IMR-90 (cell line): ENCODE measurements around the gene ZNF451.

ENCODE experiments used
- CEBPB ChIP-seq: IDR thresholded peaks from 2 replicates; pipeline ENCODE4 v1.6.1; 2012; ENCODE audit warnings: low read depth, low read length, improper control_type of control experiment
- FOS ChIP-seq: fragments of 150-350 bp; IDR thresholded peaks from 2 replicates; pipeline ENCODE4 v1.6.1; 2016; ENCODE audit warnings: low read depth, low read length
- MAFK ChIP-seq: IDR thresholded peaks from 2 replicates; pipeline ENCODE4 v1.6.1; 2012; ENCODE audit warnings: low read depth, low read length, improper control_type of control experiment
- MXI1 ChIP-seq: IDR thresholded peaks from 2 replicates; pipeline ENCODE4 v1.6.1; 2012; ENCODE audit warnings: low read depth, mild to moderate bottlenecking, low read length, moderate library complexity, borderline replicate concordance
- POLR2A ChIP-seq: IDR thresholded peaks from 2 replicates; pipeline ENCODE4 v1.6.1; 2012; ENCODE audit warnings: mild to moderate bottlenecking, low read depth, low read length
- RAD21 ChIP-seq: IDR thresholded peaks from 2 replicates; pipeline ENCODE4 v1.6.1; 2012; ENCODE audit warnings: low read length, improper control_type of control experiment
- RFX5 ChIP-seq: IDR thresholded peaks from 2 replicates; pipeline ENCODE4 v1.8.0; 2012; ENCODE audit warnings: low read depth, mild to moderate bottlenecking, low read length, moderate library complexity
- SMC3 ChIP-seq: fragments of 150-350 bp; IDR thresholded peaks from 2 replicates; pipeline ENCODE4 v1.6.1; 2016; ENCODE audit warnings: low read depth, mild to moderate bottlenecking, antibody characterized with exemption, low read length, moderate library complexity
- TF ChIP-seq, protein P1 (sequence below): fragments of 150-350 bp; IDR thresholded peaks from 2 replicates; pipeline ENCODE4 v1.6.1; 2017; ENCODE audit warnings: mild to moderate bottlenecking, antibody characterized with exemption, low read length, low read depth
- TF ChIP-seq, protein P2 (sequence below): conservative IDR thresholded peaks from 2 replicates; pipeline ENCODE4 v1.5.1; 2012; ENCODE audit warnings: mild to moderate bottlenecking, low read depth, low read length, improper control_type of control experiment
- TF ChIP-seq, protein P3 (sequence below): fragments of 150-350 bp; IDR thresholded peaks from 2 replicates; pipeline ENCODE4 v1.6.1; 2016; ENCODE audit warnings: low read depth, mild to moderate bottlenecking, low read length, moderate library complexity, borderline replicate concordance

DNA sequence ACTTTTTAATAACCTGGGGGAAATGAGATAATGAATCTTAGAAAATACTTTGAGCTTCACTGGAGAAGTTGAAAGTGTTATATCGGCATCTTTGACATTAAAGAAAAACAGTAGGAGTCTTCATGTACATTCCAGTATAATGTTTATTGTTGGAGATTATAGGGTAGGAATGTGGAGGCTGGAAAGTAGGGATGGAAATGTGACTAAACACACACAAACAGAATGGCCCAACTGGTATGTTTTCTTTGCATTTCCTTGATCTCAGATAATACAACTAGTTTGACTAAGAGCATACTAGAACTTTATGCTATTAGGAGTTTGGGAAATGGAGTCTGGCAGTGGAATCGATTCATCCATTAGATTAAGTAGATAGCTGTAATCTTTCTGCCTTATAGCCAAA, 72.0 kb downstream of the ZNF451 start:
- TF ChIP-seq, protein P1, sequence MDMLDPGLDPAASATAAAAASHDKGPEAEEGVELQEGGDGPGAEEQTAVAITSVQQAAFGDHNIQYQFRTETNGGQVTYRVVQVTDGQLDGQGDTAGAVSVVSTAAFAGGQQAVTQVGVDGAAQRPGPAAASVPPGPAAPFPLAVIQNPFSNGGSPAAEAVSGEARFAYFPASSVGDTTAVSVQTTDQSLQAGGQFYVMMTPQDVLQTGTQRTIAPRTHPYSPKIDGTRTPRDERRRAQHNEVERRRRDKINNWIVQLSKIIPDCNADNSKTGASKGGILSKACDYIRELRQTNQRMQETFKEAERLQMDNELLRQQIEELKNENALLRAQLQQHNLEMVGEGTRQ, result no peak
- TF ChIP-seq, protein P2, sequence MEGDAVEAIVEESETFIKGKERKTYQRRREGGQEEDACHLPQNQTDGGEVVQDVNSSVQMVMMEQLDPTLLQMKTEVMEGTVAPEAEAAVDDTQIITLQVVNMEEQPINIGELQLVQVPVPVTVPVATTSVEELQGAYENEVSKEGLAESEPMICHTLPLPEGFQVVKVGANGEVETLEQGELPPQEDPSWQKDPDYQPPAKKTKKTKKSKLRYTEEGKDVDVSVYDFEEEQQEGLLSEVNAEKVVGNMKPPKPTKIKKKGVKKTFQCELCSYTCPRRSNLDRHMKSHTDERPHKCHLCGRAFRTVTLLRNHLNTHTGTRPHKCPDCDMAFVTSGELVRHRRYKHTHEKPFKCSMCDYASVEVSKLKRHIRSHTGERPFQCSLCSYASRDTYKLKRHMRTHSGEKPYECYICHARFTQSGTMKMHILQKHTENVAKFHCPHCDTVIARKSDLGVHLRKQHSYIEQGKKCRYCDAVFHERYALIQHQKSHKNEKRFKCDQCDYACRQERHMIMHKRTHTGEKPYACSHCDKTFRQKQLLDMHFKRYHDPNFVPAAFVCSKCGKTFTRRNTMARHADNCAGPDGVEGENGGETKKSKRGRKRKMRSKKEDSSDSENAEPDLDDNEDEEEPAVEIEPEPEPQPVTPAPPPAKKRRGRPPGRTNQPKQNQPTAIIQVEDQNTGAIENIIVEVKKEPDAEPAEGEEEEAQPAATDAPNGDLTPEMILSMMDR, result no peak
- no peak for TF ChIP-seq POLR2A
- no peak for TF ChIP-seq RFX5
- TF ChIP-seq, protein P3, sequence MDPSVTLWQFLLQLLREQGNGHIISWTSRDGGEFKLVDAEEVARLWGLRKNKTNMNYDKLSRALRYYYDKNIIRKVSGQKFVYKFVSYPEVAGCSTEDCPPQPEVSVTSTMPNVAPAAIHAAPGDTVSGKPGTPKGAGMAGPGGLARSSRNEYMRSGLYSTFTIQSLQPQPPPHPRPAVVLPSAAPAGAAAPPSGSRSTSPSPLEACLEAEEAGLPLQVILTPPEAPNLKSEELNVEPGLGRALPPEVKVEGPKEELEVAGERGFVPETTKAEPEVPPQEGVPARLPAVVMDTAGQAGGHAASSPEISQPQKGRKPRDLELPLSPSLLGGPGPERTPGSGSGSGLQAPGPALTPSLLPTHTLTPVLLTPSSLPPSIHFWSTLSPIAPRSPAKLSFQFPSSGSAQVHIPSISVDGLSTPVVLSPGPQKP, result no peak
- TF ChIP-seq RAD21, result no peak
- no peak for TF ChIP-seq MAFK
- no peak for TF ChIP-seq SMC3
- TF ChIP-seq FOS, result no peak
- TF ChIP-seq MXI1, result no peak
- no peak for TF ChIP-seq CEBPB
